Neuron (in vitro differentiated cells): Measurements from ENCODE around the gene NYAP2.

Experiments
- H2AFZ ChIP-seq: one replicate; pipeline ENCODE4 v1.6.1; 2013; ENCODE audit warnings: low read depth, mild to moderate bottlenecking, inconsistent platforms, low read length, moderate library complexity
- H3K27me3 ChIP-seq: one replicate; pipeline ENCODE4 v1.6.1; 2013; ENCODE audit warnings: low read length; ENCODE audit not compliant: insufficient read depth
- H3K36me3 ChIP-seq: one replicate; pipeline ENCODE4 v1.6.1; 2013; ENCODE audit warnings: low read length; ENCODE audit not compliant: insufficient read depth
- H3K4me1 ChIP-seq: one replicate; pipeline ENCODE4 v1.6.1; 2013; ENCODE audit warnings: low read length; ENCODE audit not compliant: insufficient read depth
- H3K4me3 ChIP-seq: 2 replicates; pipeline ENCODE4 v1.5.1; 2013; ENCODE audit warnings: mild to moderate bottlenecking, low read length, moderate library complexity
- H3K9me3 ChIP-seq: one replicate; pipeline ENCODE4 v1.6.1; 2013; ENCODE audit warnings: low read length

NYAP2 gene

DNA sequence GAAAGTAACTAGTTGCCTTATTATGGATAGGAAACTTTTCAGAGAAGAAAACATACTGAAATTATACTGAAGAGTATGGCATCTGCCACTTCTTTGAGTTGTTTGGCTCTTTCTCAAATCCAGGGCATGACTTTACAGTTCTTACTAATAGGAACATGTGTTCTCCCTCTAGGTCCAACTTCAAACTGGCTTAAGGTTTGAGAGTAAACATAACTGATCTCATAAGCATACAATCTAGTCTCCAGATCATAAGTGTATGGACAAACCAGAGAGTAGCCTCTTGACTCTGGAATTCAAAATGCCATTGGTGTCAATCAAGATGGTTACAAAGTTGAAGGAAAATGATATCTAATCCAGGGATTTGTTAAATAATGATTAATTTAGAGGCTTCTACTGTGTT, 101.5 kb downstream of the NYAP2 start:
- no peaks in the 10 kb centered on the region for H3K4me1 ChIP-seq
- no peaks in the 10 kb centered on the region for H3K36me3 ChIP-seq

DNA sequence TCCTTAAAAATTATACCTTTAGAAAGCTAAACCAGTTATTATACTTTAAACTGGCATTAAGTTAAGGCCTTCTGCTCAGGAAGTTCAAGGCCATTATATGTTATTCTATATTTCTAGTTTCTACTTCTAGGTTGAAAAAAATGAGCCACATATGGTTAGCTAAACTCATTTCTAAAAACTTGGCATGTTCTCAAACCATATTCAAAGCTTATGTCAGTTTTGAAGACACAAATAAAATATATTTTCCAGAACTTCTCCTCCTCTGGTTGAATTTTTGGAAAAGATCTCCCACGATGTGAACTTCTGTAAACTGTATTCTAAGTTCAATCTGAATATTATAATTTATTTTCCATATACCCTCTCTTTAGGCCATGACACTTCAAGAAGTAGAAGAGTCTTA, 103.5 kb downstream of the NYAP2 start:
- Histone ChIP-seq H3K27me3 (no peaks in the 10 kb centered on the region), H3K36me3 (no peaks in the 10 kb centered on the region)

More for the DNA sequence above, 101.5 kb downstream of the NYAP2 start:
- no peak overlapping the region for H2AFZ ChIP-seq
- H3K27me3 ChIP-seq = no peaks in the 10 kb centered on the region
- no peak overlapping the region for H3K4me3 ChIP-seq
- H3K9me3 ChIP-seq = no peaks in the 10 kb centered on the region

DNA sequence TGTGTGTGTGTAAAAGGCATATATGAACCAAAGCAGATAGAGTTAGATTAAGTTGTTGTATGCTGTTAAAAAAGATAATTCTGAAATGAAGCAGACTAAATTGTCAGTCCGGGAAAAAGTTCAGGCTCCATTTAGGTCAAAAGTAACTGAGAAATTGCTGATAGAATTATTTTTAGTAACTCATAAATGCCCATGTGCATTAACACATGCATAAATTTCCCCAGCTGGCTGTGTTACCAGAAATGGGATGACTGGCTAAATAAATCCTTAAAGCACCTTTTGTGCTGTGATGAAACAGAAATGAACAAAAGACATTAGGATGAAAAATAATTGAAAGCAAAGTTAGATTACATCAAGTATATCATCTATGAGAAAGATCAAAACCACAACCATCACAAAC, 111.3 kb downstream of the NYAP2 start:
- H3K4me3 ChIP-seq = no peak overlapping the region
- no peaks in the 10 kb centered on the region for H3K27me3 ChIP-seq

More for the DNA sequence above, 103.5 kb downstream of the NYAP2 start:
- Histone ChIP-seq H2AFZ (no peak overlapping the region), H3K4me1 (no peaks in the 10 kb centered on the region), H3K4me3 (no peak overlapping the region), H3K9me3 (no peaks in the 10 kb centered on the region)

DNA sequence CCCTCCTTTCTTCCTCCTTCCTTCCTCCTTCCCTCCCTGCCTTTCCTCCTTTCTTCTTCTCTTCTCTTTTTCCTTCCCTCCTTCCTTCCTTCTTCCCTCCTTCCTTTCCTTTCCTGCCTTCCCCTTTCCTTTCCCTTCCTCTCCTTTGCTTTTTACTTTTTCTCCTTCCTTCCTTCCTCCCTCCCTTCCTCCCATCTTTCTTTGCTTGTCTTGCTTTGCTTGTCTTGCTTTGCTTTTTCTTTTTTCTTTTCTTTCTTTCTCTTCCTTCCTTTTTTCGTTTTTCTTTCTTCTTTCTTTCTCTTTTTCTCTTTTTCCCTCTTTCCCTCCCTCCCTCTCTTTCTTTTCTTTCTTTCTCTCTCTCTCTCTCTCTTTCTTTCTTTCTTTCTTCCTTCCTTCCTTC, 113.0 kb downstream of the NYAP2 start:
- H3K9me3 ChIP-seq = no peaks in the 10 kb centered on the region
- no peaks in the 10 kb centered on the region for H3K4me1 ChIP-seq
- H2AFZ ChIP-seq = no peak overlapping the region
- H3K36me3 ChIP-seq = no peaks in the 10 kb centered on the region
- H3K4me3 ChIP-seq = no peak overlapping the region
- no peaks in the 10 kb centered on the region for H3K27me3 ChIP-seq

More for the DNA sequence above, 111.3 kb downstream of the NYAP2 start:
- Histone ChIP-seq H2AFZ (no peak overlapping the region), H3K4me1 (no peaks in the 10 kb centered on the region), H3K9me3 (no peaks in the 10 kb centered on the region), H3K36me3 (no peaks in the 10 kb centered on the region)

DNA sequence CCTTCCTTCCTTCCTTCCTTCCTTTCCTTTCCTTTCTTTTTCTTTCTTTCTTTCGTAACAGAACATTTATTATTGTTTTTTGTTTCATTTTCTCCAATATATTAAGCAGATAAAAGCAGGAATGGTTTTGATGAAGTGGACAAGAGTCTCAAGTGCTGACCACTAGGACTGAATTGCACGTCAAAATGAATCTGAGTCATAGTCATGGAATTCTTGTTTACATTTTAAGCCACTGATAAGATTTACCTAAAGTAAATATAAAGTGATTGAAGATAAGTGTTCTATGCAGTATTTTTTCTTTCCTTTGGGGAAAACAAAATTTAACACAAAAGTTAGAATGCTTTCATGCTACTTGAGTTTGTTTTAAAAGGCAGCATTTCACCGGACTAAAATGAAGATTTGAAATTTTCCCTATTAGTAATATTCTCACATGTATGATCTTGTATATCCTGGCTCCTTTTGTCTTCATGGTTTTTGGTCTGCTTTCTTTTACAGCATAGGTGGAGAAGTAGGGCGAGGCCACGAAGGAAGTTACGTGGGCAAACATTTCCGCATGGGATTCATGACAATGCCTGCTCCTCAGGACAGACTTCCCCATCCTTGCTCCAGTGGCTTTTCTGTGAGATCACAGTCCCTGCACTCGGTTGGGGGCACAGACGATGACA, 113.5 kb downstream of the NYAP2 start:
- Histone ChIP-seq H3K4me3 (no peak overlapping the region), H3K4me1 (no peaks in the 10 kb centered on the region), H3K9me3 (no peaks in the 10 kb centered on the region), H3K36me3 (no peaks in the 10 kb centered on the region), H2AFZ (no peak overlapping the region), H3K27me3 (no peaks in the 10 kb centered on the region)

DNA sequence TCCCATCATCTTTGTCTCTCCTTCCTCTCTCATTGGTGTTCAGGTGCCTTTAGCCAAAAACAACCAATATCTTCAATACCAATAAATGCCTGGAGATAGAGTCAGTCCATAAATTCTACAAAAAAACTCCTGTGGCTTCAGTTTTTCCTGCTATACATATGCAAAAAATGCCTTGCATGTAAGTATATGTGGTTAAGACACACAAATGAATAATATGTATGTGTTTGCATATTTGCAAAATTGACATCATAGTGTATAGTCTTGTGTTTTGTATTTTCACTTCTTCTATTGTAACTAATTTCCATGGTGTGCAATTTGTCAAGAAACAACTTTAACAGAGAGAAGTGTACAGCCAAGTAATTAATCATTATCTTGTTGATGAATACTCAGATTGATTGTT, 115.5 kb downstream of the NYAP2 start:
- no peak overlapping the region for H2AFZ ChIP-seq
- H3K4me3 ChIP-seq = no peak overlapping the region
- H3K36me3 ChIP-seq = no peaks in the 10 kb centered on the region
- no peaks in the 10 kb centered on the region for H3K27me3 ChIP-seq
- H3K4me1 ChIP-seq = no peaks in the 10 kb centered on the region
- H3K9me3 ChIP-seq = no peaks in the 10 kb centered on the region

DNA sequence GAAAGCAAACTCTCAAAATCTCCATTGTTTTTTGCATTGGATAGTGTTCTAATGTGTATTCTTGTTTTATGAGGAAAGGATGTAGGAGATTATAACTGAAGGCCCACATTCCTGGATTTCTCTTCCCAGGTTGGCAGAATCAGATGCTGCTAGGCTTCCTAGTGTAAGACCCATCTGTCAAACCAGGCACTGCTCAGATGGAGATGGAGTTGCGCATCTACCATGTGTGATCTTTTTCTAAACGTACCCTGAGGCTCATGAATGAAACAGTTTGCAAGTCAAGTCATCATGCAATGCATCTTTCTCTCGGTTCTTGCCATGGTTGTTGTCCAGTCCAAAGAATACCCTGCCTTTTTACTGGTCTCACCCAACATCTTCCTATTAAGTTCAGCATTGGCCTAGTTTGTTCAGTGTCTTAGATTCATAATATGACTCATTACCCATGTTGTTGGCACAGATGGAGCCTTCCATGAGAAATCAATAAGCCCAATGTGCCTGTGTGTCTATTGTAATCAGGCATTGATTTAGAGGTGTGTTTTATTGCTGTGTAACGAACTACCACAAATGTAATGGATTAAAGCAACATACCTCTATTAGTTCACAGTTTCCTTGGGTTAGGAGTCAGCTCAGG, 127.4 kb downstream of the NYAP2 start:
- Histone ChIP-seq H3K27me3 (no peaks in the 10 kb centered on the region), H3K9me3 (no peaks in the 10 kb centered on the region), H3K36me3 (no peaks in the 10 kb centered on the region), H3K4me3 (no peak overlapping the region), H3K4me1 (no peaks in the 10 kb centered on the region), H2AFZ (no peak overlapping the region)

DNA sequence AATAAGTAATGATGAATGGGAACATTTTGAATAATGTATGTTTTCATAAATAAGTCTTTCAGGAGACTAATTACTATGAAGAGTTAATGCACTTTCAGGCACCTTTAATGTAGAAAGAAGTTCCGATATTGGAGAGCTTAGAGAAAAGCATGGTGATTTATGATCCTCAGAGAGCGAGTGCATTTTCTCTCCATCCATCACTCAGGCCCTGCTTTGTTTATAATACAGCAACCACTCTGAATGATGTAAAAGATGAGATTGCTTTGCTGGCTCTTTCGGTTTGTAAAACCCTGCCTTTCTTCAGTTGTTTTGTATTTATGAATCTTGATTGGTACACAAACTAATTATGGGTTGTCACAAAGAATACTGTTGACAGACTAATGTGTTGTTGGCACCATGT, 132.0 kb downstream of the NYAP2 start:
- H3K27me3 ChIP-seq = no peaks in the 10 kb centered on the region

DNA sequence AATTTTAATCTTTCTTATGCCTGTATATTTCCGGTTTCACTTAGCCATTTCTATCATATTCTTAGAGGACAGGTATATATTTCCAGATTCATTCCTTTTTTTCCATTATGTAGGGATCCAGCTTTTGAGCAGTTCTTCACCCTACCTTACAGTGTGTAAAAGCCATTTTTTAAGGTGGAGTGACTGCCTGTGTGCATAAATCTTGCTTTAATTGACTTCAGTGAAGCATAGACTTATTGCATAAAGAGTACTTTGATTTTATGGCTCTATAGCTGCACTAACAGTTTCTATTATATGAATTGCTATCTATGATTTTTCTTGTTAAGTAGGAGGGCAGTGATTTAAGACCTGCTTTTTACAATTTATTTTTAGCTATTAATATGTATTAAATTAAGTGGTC, 132.6 kb downstream of the NYAP2 start:
- Histone ChIP-seq H3K4me1 (peaks cover 2% of the 10 kb centered on the region), H3K9me3 (no peaks in the 10 kb centered on the region), H3K36me3 (no peaks in the 10 kb centered on the region), H3K27me3 (no peaks in the 10 kb centered on the region), H2AFZ (no peak overlapping the region), H3K4me3 (no peak overlapping the region)

More for the DNA sequence above, 132.0 kb downstream of the NYAP2 start:
- H2AFZ ChIP-seq = no peak overlapping the region
- H3K4me3 ChIP-seq = no peak overlapping the region
- H3K36me3 ChIP-seq = no peaks in the 10 kb centered on the region
- no peaks in the 10 kb centered on the region for H3K9me3 ChIP-seq
- H3K4me1 ChIP-seq = peaks cover 2% of the 10 kb centered on the region

DNA sequence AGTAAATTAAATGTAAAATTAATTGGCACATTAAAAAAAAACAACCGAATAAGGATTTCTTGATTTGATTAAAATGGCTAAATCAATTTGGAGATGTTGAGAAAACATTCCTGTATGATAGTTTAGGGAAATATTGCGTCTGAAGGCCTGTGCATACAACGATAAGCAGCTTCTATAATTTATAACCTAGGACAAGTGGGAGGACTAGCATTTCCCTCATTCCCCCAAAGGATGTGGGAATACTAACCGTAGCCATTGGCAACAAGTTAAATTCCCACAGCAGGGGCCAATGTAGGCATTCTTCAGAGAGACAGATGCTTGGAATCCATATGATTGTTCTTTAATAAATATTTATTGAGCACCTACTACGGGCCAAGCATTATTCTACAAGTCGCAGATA, 134.5 kb downstream of the NYAP2 start:
- no peak overlapping the region for H3K4me3 ChIP-seq
- no peaks in the 10 kb centered on the region for H3K9me3 ChIP-seq
- H3K27me3 ChIP-seq = no peaks in the 10 kb centered on the region
- no peaks in the 10 kb centered on the region for H3K36me3 ChIP-seq
- peaks cover 2% of the 10 kb centered on the region for H3K4me1 ChIP-seq
- H2AFZ ChIP-seq = no peak overlapping the region

DNA sequence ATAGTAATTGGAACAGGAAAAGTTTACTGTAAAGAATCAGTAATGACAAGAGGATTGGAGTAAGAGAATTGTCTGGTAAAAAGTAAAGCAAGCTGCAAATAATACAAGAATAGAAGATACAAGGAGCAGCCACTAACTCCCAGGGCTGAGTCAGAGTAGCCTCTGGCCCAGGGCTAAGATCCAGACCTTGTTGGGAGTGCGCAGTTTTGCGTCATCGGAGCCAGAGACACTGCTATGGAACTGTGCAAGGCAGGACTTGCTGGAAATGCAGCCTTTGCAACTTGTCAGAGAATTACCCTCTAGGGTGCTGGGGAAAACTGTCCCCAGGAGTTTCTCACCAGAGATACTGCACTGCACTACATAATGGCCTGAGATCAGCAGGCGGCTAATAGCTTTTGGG, 135.2 kb downstream of the NYAP2 start:
- peaks cover 2% of the 10 kb centered on the region for H3K4me1 ChIP-seq
- no peaks in the 10 kb centered on the region for H3K36me3 ChIP-seq
- no peaks in the 10 kb centered on the region for H3K9me3 ChIP-seq
- no peak overlapping the region for H3K4me3 ChIP-seq
- H2AFZ ChIP-seq = no peak overlapping the region
- H3K27me3 ChIP-seq = no peaks in the 10 kb centered on the region

DNA sequence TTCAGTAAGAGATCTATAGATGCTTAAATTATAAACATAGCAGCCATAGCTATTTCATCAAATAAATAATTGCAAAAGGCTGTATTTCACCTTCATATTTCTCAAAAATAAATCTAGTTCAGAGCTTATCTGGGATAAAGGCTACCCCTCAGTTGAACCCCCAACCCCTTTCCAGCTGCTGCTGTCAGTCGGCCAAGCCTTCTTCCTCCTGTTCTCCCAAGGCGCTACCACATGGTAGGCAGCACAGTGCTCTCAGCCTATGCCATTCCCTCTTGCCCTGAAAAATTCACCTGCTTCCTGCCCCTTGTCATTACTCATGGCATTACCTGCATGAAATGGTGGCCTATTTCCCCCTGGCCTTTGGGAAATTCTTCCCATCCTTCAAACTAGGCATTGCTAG, 136.5 kb downstream of the NYAP2 start:
- no peak overlapping the region for H2AFZ ChIP-seq
- H3K36me3 ChIP-seq = no peaks in the 10 kb centered on the region
- no peaks in the 10 kb centered on the region for H3K9me3 ChIP-seq
- H3K4me3 ChIP-seq = no peak overlapping the region
- no peaks in the 10 kb centered on the region for H3K27me3 ChIP-seq
- H3K4me1 ChIP-seq = peaks cover 2% of the 10 kb centered on the region

DNA sequence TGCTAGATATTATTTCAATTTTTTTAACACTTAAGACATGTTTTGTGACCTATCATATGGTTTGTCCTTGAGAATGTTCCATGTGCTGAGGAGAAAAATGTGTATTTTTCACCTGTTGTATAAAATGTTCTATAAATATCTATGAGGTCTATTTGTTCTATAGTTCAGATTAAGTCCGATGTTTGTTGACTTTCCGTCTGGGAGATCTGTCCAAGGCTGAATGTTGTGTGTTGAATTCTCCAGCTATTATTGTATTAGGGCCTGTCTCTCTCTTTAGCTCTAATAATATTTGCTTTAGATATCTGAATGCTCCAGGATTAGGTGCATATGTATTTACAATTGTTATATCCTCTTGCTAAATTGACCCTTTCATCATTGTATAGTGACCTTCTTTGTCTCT, 144.1 kb downstream of the NYAP2 start:
- no peaks in the 10 kb centered on the region for H3K4me1 ChIP-seq
- H3K9me3 ChIP-seq = no peaks in the 10 kb centered on the region
- no peaks in the 10 kb centered on the region for H3K27me3 ChIP-seq
- no peaks in the 10 kb centered on the region for H3K36me3 ChIP-seq
- no peak overlapping the region for H3K4me3 ChIP-seq
- H2AFZ ChIP-seq = no peak overlapping the region

DNA sequence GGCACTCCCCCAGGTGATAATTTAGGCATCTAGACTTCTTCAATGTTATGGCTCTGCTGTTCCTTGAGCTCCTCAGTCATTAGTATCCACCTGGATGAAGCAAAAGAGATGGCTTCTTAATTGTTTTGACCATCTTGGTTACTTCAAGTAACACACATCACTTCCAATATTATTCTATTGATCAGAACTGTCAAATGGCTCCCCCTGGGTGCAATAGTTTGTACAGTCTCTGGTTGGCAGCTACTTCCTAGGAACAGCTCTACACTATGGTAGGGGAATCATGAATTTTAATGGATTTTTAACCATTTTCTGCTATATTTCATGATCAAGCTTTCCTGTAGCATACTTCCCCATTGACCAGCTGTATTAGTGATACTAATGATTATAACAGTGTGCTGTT, 157.0 kb downstream of the NYAP2 start:
- H3K36me3 ChIP-seq = no peaks in the 10 kb centered on the region
- H3K9me3 ChIP-seq = no peaks in the 10 kb centered on the region
- no peaks in the 10 kb centered on the region for H3K4me1 ChIP-seq
- H2AFZ ChIP-seq = no peak overlapping the region
- H3K27me3 ChIP-seq = no peaks in the 10 kb centered on the region
- H3K4me3 ChIP-seq = no peak overlapping the region
